Measurements from ENCODE around the gene RTF1. TPM values are rescaled to one million over a fixed set of nuclear protein-coding genes. Genes with fewer than 3 reads are reported as not detected.

Gene RTF1
- total RNA-seq, 1 experiment from 2014 or later: 33.5 TPM

DNA sequence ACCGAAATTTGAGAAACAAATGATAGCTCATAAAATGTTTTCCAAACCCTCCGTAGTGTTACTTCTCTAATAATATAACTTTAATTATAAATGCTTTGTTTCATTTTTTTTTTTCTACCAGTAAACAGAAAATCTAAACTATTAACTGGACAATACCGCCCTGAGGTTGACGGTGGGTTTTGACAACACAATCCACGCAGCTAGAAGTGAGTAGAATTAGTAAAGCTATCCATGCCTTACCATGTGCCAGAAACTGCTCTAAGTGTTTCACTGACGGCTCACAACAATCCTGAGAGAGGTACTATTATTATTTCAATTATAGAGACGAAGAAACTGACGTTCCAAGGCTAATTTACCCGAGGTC is 15.0 kb upstream of the RTF1 start:
- H3K9me3 ChIP-seq (ENCODE audit: low read length): no peaks in the 10 kb centered on the region
- H3K4me1 ChIP-seq (ENCODE audit: low read length): peaks cover 15% of the 10 kb centered on the region
- peak overlapping the region; percentile 80 for H3K9ac ChIP-seq (ENCODE audit: low read length)
- H3K27ac ChIP-seq (ENCODE audit: low read length): peak overlapping the region; percentile 76
- H2AFZ ChIP-seq (ENCODE audit: low read length): peak overlapping the region; percentile 54
- peak overlapping the region; percentile 90 for H3K4me2 ChIP-seq (ENCODE audit: low read depth, low read length, poor library complexity, severe bottlenecking)
- H3K27me3 ChIP-seq (ENCODE audit: low read length): no peaks in the 10 kb centered on the region
- H4K20me1 ChIP-seq (ENCODE audit: insufficient read depth, low read depth, low read length): no peaks in the 10 kb centered on the region
- no peak for DNase-seq
- no peaks in the 10 kb centered on the region for H3K36me3 ChIP-seq (ENCODE audit: insufficient read depth, low read length)
- peak overlapping the region; percentile 80 for H3K4me3 ChIP-seq (ENCODE audit: low read length)
- H3K9me2 ChIP-seq (replicated peaks; ENCODE audit: insufficient read depth, low read length): no peaks in the 10 kb centered on the region
- H3K79me2 ChIP-seq (ENCODE audit: low read length): peaks cover 26% of the 10 kb centered on the region

DNA sequence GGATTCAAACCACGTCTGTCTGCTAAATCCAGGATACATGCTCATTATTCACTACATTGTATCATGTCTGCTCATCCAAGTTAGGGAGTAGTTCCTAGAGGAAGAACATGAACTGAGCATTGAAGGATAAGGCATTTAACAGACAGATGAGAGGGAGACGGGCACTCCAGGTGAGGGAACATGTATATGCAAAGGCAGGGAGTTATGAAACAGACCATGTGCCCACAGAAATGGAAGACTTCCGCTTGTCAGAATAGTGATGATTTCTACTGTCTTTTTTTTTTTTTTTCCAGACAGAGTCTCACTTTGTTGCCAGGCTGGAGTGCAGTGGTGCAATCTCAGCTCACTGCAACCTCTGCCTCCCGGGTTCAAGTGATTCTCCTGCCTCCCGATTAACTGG is 9.6 kb upstream of the RTF1 start:
- Histone ChIP-seq H3K27ac (ENCODE audit: low read length) (no peak overlapping the region), H2AFZ (ENCODE audit: low read length) (no peak overlapping the region), H3K9me2 (replicated peaks; ENCODE audit: insufficient read depth, low read length) (no peaks in the 10 kb centered on the region), H3K4me2 (ENCODE audit: low read depth, low read length, poor library complexity, severe bottlenecking) (no peak overlapping the region), H3K27me3 (ENCODE audit: low read length) (no peaks in the 10 kb centered on the region), H4K20me1 (ENCODE audit: insufficient read depth, low read depth, low read length) (no peaks in the 10 kb centered on the region), H3K9ac (ENCODE audit: low read length) (no peak overlapping the region), H3K9me3 (ENCODE audit: low read length) (no peaks in the 10 kb centered on the region), H3K4me1 (ENCODE audit: low read length) (peaks cover 9% of the 10 kb centered on the region), H3K79me2 (ENCODE audit: low read length) (peaks cover 11% of the 10 kb centered on the region), H3K4me3 (ENCODE audit: low read length) (no peak overlapping the region), H3K36me3 (ENCODE audit: insufficient read depth, low read length) (no peaks in the 10 kb centered on the region)
- no peak for DNase-seq

DNA sequence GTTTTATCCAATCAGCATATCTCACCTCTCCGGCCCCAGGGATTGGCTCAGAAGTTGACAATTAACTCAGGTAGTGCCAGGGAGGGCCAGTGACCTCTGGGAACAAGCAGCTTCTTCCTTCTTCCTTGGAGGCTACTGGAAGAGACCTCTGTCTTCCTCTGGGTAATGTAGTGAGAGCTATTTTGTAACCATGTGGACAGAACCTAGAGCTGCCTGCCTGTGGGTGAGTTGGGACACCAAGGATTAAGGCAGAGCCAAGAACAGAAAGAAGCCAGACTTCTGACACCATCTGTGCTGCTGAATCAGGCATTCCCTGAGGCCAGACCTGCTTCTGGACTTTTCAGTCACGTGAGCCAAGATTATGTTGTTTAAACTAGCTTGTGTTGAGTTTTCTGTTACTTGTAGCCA is 8.7 kb upstream of the RTF1 start:
- Histone ChIP-seq H4K20me1 (ENCODE audit: insufficient read depth, low read depth, low read length) (no peaks in the 10 kb centered on the region), H3K4me1 (ENCODE audit: low read length) (peaks cover 5% of the 10 kb centered on the region), H3K9me2 (replicated peaks; ENCODE audit: insufficient read depth, low read length) (no peaks in the 10 kb centered on the region), H3K79me2 (ENCODE audit: low read length) (peaks cover 6% of the 10 kb centered on the region), H3K27me3 (ENCODE audit: low read length) (no peaks in the 10 kb centered on the region), H3K27ac (ENCODE audit: low read length) (no peak overlapping the region), H3K36me3 (ENCODE audit: insufficient read depth, low read length) (no peaks in the 10 kb centered on the region), H3K9me3 (ENCODE audit: low read length) (no peaks in the 10 kb centered on the region), H2AFZ (ENCODE audit: low read length) (no peak overlapping the region), H3K4me2 (ENCODE audit: low read depth, low read length, poor library complexity, severe bottlenecking) (no peak overlapping the region), H3K4me3 (ENCODE audit: low read length) (no peak overlapping the region), H3K9ac (ENCODE audit: low read length) (no peak overlapping the region)
- DNase-seq: no peak

DNA sequence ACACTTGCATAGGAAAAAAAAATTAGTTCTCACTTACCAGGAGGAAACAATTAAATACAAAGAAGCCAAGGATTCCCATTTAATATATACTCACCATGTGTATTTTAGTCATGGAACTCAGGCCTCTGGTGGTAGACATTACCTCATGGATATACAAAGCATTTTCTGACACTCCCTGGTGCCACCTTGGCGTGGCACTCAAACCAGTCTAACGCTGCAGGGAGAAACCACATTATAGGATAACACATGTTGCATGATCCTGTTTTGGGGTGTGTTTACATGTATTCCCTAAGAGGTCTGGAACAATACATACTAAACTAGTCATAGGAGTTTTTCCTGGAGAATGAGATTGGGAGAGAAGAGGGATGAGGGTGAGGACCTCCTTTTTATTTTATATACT is 5.9 kb upstream of the RTF1 start:
- no peak for DNase-seq
- no peak overlapping the region for H3K4me2 ChIP-seq (ENCODE audit: low read depth, low read length, poor library complexity, severe bottlenecking)
- H3K9me2 ChIP-seq (replicated peaks; ENCODE audit: insufficient read depth, low read length): no peaks in the 10 kb centered on the region
- peaks cover 8% of the 10 kb centered on the region for H3K79me2 ChIP-seq (ENCODE audit: low read length)
- no peaks in the 10 kb centered on the region for H3K27me3 ChIP-seq (ENCODE audit: low read length)
- no peak overlapping the region for H2AFZ ChIP-seq (ENCODE audit: low read length)
- no peaks in the 10 kb centered on the region for H4K20me1 ChIP-seq (ENCODE audit: insufficient read depth, low read depth, low read length)
- H3K4me3 ChIP-seq (ENCODE audit: low read length): no peak overlapping the region
- H3K9ac ChIP-seq (ENCODE audit: low read length): no peak overlapping the region
- H3K36me3 ChIP-seq (ENCODE audit: insufficient read depth, low read length): no peaks in the 10 kb centered on the region
- no peaks in the 10 kb centered on the region for H3K9me3 ChIP-seq (ENCODE audit: low read length)
- peaks cover 8% of the 10 kb centered on the region for H3K4me1 ChIP-seq (ENCODE audit: low read length)
- H3K27ac ChIP-seq (ENCODE audit: low read length): no peak overlapping the region

DNA sequence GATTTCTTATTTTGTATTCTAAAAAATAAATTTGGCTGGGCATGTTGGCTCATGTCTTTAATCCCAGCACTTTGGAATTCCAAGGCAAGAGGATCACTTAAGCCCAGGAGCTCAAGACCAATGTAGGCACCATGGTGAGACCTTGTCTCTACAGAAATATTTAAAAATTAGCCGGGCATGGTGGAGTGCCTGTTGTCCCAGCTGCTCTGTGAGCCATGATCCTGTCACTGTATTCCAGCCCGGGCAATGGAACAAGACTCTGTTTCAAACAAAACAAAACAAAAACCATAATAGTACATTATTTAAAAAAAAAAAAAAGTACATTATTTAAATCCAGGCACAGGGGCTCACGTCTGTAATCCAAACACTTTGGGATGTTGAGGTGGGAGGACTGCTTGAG is 5.5 kb upstream of the RTF1 start:
- no peaks in the 10 kb centered on the region for H3K36me3 ChIP-seq (ENCODE audit: insufficient read depth, low read length)
- no peak overlapping the region for H2AFZ ChIP-seq (ENCODE audit: low read length)

DNA sequence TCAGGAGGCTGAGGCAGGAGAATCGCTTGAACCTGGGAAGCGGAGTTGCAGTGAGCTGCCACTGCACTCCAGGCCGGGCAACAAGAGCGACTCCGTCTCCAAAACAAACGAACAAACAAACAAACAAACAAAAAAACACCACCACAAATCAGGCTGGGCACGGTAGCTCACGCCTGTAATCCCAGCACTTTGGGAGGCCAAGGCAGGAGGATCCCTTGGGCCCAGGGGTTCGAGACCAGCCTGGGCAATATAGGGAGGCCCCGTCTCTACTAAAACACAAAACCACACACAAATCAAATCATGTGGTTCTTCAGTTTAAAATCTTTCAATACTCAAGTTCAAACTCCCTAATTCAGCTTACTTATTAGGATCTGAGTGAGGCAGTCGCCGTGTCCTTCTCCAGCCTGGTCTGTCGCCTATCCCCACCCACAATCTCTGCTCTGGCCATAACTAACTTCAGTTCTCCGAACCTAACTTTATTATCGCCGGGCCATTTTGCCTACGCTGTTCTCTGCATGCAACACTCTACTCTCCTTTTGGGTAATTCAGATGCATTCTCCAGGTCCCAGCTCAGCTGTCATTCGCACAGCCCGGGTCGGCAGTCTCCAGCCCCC is 660 bp upstream of the RTF1 start:
- peak overlapping the region; percentile 96 for H3K4me3 ChIP-seq (ENCODE audit: low read length)
- peak overlapping the region; percentile 49; the same call in 1 of the 2 replicates for H3K27ac ChIP-seq (ENCODE audit: low read length)
- H3K79me2 ChIP-seq (ENCODE audit: low read length): peaks cover 58% of the 10 kb centered on the region
- no peaks in the 10 kb centered on the region for H3K36me3 ChIP-seq (ENCODE audit: insufficient read depth, low read length)
- peaks cover 8% of the 10 kb centered on the region; the same call in 1 of the 2 replicates for H4K20me1 ChIP-seq (ENCODE audit: insufficient read depth, low read depth, low read length)
- no peaks in the 10 kb centered on the region for H3K9me2 ChIP-seq (replicated peaks; ENCODE audit: insufficient read depth, low read length)
- peak overlapping the region; percentile 94 for H3K9ac ChIP-seq (ENCODE audit: low read length)
- peak overlapping the region; percentile 80; the same call in 1 of the 2 replicates for H2AFZ ChIP-seq (ENCODE audit: low read length)
- H3K4me2 ChIP-seq (ENCODE audit: low read depth, low read length, poor library complexity, severe bottlenecking): peak overlapping the region; percentile 81
- H3K4me1 ChIP-seq (ENCODE audit: low read length): peaks cover 26% of the 10 kb centered on the region
- no peaks in the 10 kb centered on the region for H3K9me3 ChIP-seq (ENCODE audit: low read length)
- no peaks in the 10 kb centered on the region for H3K27me3 ChIP-seq (ENCODE audit: low read length)
- no peak for DNase-seq

More for the DNA sequence above, 5.5 kb upstream of the RTF1 start:
- H3K9me3 ChIP-seq (ENCODE audit: low read length): no peaks in the 10 kb centered on the region
- H3K27ac ChIP-seq (ENCODE audit: low read length): no peak overlapping the region
- H3K9me2 ChIP-seq (replicated peaks; ENCODE audit: insufficient read depth, low read length): no peaks in the 10 kb centered on the region
- H3K9ac ChIP-seq (ENCODE audit: low read length): no peak overlapping the region
- no peak overlapping the region for H3K4me3 ChIP-seq (ENCODE audit: low read length)
- H3K27me3 ChIP-seq (ENCODE audit: low read length): no peaks in the 10 kb centered on the region
- H3K4me2 ChIP-seq (ENCODE audit: low read depth, low read length, poor library complexity, severe bottlenecking): no peak overlapping the region
- no peaks in the 10 kb centered on the region for H4K20me1 ChIP-seq (ENCODE audit: insufficient read depth, low read depth, low read length)
- H3K4me1 ChIP-seq (ENCODE audit: low read length): peaks cover 10% of the 10 kb centered on the region
- peaks cover 12% of the 10 kb centered on the region for H3K79me2 ChIP-seq (ENCODE audit: low read length)
- no peak for DNase-seq

DNA sequence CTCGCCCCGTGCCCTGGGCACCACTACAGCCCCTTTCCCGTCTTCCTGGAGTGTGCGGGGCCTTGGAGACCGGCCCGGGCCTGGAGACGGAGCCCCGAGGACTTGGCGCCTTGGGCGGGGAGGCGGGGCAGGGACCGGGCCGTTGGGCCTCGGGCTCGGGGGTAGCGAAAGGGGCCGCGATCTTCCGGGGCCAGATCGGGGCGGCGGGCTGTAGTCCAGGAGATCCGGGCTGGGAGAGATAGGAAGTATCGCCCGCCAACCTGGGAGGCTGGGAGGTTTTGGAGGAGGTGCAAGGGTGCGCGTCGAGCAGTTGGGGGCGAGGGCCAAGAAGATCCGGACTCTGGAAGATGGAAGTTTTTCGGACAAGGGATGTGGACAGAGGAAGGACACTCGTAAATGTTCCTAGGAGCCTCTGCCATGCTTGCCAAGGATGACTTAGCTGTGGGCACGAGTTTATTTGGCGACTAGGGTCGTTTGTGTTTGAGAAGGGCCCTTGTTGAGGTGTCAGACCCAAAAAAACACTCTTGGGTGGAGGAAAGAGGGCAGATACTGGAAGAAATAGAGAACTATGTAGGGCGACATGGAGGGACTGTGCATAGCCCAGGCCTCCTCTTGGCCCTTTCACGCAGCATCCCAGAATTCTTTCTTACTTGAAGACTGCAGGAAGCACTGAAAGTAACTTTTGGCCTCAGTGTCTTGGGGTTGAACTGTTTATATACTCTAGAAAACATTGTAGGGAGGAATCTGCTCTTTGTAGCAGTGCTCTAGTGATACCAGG is 712 bp downstream of the RTF1 start:
- Histone ChIP-seq H3K27ac (ENCODE audit: low read length) (peak overlapping the region; percentile 25; the same call in 1 of the 2 replicates), H3K4me1 (ENCODE audit: low read length) (peaks cover 26% of the 10 kb centered on the region), H3K9me3 (ENCODE audit: low read length) (no peaks in the 10 kb centered on the region), H3K36me3 (ENCODE audit: insufficient read depth, low read length) (no peaks in the 10 kb centered on the region), H3K79me2 (ENCODE audit: low read length) (peaks cover 72% of the 10 kb centered on the region), H4K20me1 (ENCODE audit: insufficient read depth, low read depth, low read length) (peaks cover 8% of the 10 kb centered on the region; the same call in 1 of the 2 replicates), H3K27me3 (ENCODE audit: low read length) (no peaks in the 10 kb centered on the region), H3K4me3 (ENCODE audit: low read length) (peak overlapping the region; percentile 96), H2AFZ (ENCODE audit: low read length) (0 out of 2 replicates have a peak overlapping the region, but pooled peaks have one; percentile 40), H3K9ac (ENCODE audit: low read length) (peak overlapping the region; percentile 94), H3K4me2 (ENCODE audit: low read depth, low read length, poor library complexity, severe bottlenecking) (peak overlapping the region; percentile 81), H3K9me2 (replicated peaks; ENCODE audit: insufficient read depth, low read length) (no peaks in the 10 kb centered on the region)
- DNase-seq: peak; percentile 73

DNA sequence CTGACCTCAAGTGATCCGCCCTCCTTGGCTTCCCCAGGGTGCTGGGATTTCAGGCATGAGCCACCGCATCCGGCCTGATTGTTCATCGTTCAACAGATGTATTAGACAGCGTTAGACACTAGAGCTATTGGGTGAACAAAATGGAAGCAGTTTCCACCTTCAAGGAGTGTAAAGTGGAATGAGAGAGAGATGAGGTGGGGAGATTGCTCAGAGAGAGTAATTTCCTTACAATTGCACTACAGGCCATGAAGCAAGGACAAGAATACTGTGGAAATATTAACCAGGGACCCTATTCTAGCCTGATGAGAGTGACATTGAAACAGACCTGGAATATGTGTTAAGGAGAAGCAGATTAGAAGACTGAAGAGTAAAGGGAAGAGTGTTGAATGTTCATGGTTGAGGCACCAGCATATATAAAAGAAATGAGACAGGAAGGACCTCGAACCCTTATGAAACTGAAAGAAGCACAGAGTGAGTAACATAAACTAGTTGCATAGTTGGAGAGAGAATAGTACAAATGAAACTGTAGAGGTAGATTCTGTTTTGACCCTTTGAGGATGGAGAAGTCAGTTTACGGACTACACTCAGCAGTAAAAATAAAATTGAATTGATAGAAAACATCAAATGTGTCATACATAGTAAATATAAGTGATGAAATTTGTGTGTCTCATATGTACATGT is 7.2 kb downstream of the RTF1 start:
- H3K27ac ChIP-seq (ENCODE audit: low read length): no peak overlapping the region

More for the DNA sequence above, 7.2 kb downstream of the RTF1 start:
- Histone ChIP-seq H3K4me3 (ENCODE audit: low read length) (no peak overlapping the region), H3K4me1 (ENCODE audit: low read length) (peaks cover 5% of the 10 kb centered on the region), H3K9me3 (ENCODE audit: low read length) (no peaks in the 10 kb centered on the region), H3K9ac (ENCODE audit: low read length) (no peak overlapping the region), H3K36me3 (ENCODE audit: insufficient read depth, low read length) (no peaks in the 10 kb centered on the region), H3K4me2 (ENCODE audit: low read depth, low read length, poor library complexity, severe bottlenecking) (no peak overlapping the region), H3K79me2 (ENCODE audit: low read length) (peaks cover 88% of the 10 kb centered on the region), H3K27me3 (ENCODE audit: low read length) (no peaks in the 10 kb centered on the region), H2AFZ (ENCODE audit: low read length) (no peak overlapping the region), H4K20me1 (ENCODE audit: insufficient read depth, low read depth, low read length) (no peaks in the 10 kb centered on the region; the same call in 1 of the 2 replicates), H3K9me2 (replicated peaks; ENCODE audit: insufficient read depth, low read length) (no peaks in the 10 kb centered on the region)
- DNase-seq: no peak
